Mesendoderm (in vitro differentiated cells): ENCODE results near the gene MAP2K7.
"Not testable (repeated sequence)": the region's sequence is repeated elsewhere in the genome, so short reads cannot be mapped to it uniquely, and the experiment has no call there.

ENCODE experiments used
- DNase-seq: peaks from one replicate; pipeline ENCODE4 v3.0.0; 2013
- H2AK5ac ChIP-seq: 2 replicates; pipeline ENCODE4 v1.6.1; 2013; ENCODE audit warnings: low read length, inconsistent platforms
- H2BK120ac ChIP-seq: 2 replicates; pipeline ENCODE4 v1.6.1; 2013; ENCODE audit warnings: low read depth, mild to moderate bottlenecking, low read length, moderate library complexity, mixed read lengths
- H2BK15ac ChIP-seq: replicated peaks from 2 replicates; pipeline ENCODE4 v1.6.1; 2013; ENCODE audit warnings: low read depth, mild to moderate bottlenecking, moderate library complexity
- H2BK5ac ChIP-seq: 2 replicates; pipeline ENCODE4 v1.6.1; 2013; ENCODE audit warnings: low read length, inconsistent platforms
- H3K18ac ChIP-seq: 2 replicates; pipeline ENCODE4 v1.6.1; 2013; ENCODE audit warnings: mild to moderate bottlenecking, low read length, mixed read lengths
- H3K23ac ChIP-seq: one replicate; pipeline ENCODE4 v1.6.1; 2013; ENCODE audit warnings: low read length
- H3K27ac ChIP-seq: 2 replicates; pipeline ENCODE4 v1.5.1; 2013; ENCODE audit warnings: low read depth, mild to moderate bottlenecking, inconsistent platforms, low read length, moderate library complexity
- H3K27me3 ChIP-seq: 2 replicates; pipeline ENCODE4 v1.6.1; 2013; ENCODE audit warnings: low read length, control low read depth, mild to moderate bottlenecking, inconsistent platforms; ENCODE audit not compliant: insufficient read depth, poor library complexity
- H3K36me3 ChIP-seq: 2 replicates; pipeline ENCODE4 v1.6.1; 2013; ENCODE audit warnings: low read length, inconsistent platforms; ENCODE audit not compliant: control insufficient read depth, insufficient read depth
- H3K4ac ChIP-seq: one replicate; pipeline ENCODE4 v1.6.1; 2013; ENCODE audit warnings: low read depth, mild to moderate bottlenecking, low read length, moderate library complexity
- H3K4me1 ChIP-seq: 2 replicates; pipeline ENCODE4 v1.6.1; 2013; ENCODE audit warnings: low read depth, low read length, inconsistent platforms; ENCODE audit not compliant: control insufficient read depth
- H3K4me2 ChIP-seq: 2 replicates; pipeline ENCODE4 v1.6.1; 2013; ENCODE audit warnings: low read length
- H3K4me3 ChIP-seq: 2 replicates; pipeline ENCODE4 v1.5.1; 2013; ENCODE audit warnings: mild to moderate bottlenecking, low read length
- H3K56ac ChIP-seq: one replicate; pipeline ENCODE4 v1.6.1; 2013; ENCODE audit warnings: low read length
- H3K79me1 ChIP-seq: 2 replicates; pipeline ENCODE4 v1.6.1; 2013; ENCODE audit warnings: low read length, inconsistent platforms
- H3K79me2 ChIP-seq: 2 replicates; pipeline ENCODE4 v1.6.1; 2013; ENCODE audit warnings: mild to moderate bottlenecking, low read length; ENCODE audit not compliant: control insufficient read depth, insufficient read depth
- H3K9ac ChIP-seq: 2 replicates; pipeline ENCODE4 v1.6.1; 2013; ENCODE audit warnings: low read length, inconsistent platforms
- H4K5ac ChIP-seq: one replicate; pipeline ENCODE4 v1.6.1; 2013; ENCODE audit warnings: low read length
- H4K8ac ChIP-seq: one replicate; pipeline ENCODE4 v1.6.1; 2013; ENCODE audit warnings: low read depth, mild to moderate bottlenecking, control low read depth, low read length, moderate library complexity
- WGBS: extraction: QIAGEN DNeasy Blood & Tissue Kit; methylation state at CpG from one replicate; pipeline ENCODE4 v1.1.7; 2013; ENCODE audit warnings: low lambda C conversion rate, missing lambda C conversion rate; ENCODE audit not compliant: insufficient coverage; ENCODE audit errors: extremely low coverage; 5-methylcytosine and 5-hydroxymethylcytosine counted together

Gene MAP2K7

DNA sequence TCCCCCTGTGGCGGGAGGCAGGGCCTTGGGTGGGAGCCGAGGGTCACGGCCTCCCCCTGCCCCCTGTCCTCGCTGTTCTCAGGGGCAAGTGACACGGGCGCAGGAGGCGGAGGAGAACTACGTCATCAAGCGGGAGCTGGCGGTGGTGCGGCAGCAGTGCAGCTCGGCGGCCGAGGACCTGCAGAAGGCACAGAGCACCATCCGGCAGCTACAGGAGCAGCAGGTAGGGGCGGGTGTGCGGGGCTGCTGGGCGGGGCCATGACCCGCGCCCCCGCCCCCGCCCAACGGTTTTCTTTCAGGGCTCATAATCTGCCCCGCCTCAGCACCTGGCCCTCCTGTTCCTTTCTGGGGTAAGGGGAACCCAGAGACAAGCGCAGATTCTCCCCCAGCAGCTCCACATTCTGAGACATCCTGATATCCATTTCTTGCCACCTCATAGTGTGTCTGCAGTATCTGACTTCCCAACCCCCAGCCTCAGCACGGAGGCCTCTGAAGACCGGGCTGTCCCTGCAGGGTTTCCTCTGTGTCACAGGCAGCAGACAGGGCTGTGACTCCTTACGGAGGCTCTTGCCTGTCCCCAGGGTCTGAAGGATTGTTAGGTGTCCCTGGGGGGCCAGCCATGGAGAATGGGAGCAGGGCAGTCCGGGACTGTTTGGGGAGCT, 45.4 kb upstream of the MAP2K7 start:
- no peak overlapping the region for H4K5ac ChIP-seq
- no peak overlapping the region for H2AK5ac ChIP-seq
- H3K79me2 ChIP-seq: no peaks in the 10 kb centered on the region
- no peaks in the 10 kb centered on the region for H3K36me3 ChIP-seq
- H4K8ac ChIP-seq: no peak overlapping the region
- peaks cover 2% of the 10 kb centered on the region for H3K4me1 ChIP-seq
- peak; percentile 92 for DNase-seq
- H2BK15ac ChIP-seq: no peak overlapping the region
- no peak overlapping the region for H2BK5ac ChIP-seq
- peaks cover under 1% of the 10 kb centered on the region for H3K27me3 ChIP-seq
- no peak overlapping the region for H3K4me2 ChIP-seq
- no peak overlapping the region for H3K4me3 ChIP-seq
- no CpG with 5 or more reads among the region's 29 CpGs for WGBS
- H3K79me1 ChIP-seq: no peaks in the 10 kb centered on the region
- no peak overlapping the region for H3K27ac ChIP-seq
- H2BK120ac ChIP-seq: no peak overlapping the region
- peak overlapping the region; percentile 67 for H3K56ac ChIP-seq
- H3K9ac ChIP-seq: no peak overlapping the region
- no peak overlapping the region for H3K23ac ChIP-seq
- no peak overlapping the region for H3K18ac ChIP-seq
- no peak overlapping the region for H3K4ac ChIP-seq

DNA sequence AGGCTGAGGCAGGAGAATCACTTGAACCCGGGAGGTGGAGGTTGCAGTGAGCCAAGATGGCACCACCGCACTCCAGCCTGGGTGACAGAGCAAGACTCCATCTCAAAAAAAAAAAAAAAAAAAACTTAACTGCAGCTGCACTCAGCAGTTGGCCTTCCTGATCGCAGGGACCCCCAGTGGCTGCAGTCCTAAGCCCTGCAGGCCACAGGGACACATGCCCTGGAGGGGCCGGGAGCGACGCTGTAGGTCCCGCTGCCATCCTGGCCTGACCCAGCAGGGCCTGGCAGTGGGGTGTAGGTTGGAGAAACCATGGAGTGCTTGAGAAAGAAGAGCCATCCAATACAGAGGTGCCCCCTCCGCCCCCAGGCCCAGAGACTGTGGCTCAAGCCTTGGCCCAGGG, 44.6 kb upstream of the MAP2K7 start:
- no CpG with 5 or more reads among the region's 8 CpGs for WGBS
- not testable (repeated sequence) for H3K4ac ChIP-seq, H4K5ac ChIP-seq, H3K4me2 ChIP-seq, H3K9ac ChIP-seq, H3K36me3 ChIP-seq, H3K56ac ChIP-seq, H3K4me1 ChIP-seq, H4K8ac ChIP-seq, H2BK5ac ChIP-seq, H3K79me2 ChIP-seq, H2BK120ac ChIP-seq, H3K27ac ChIP-seq, H2AK5ac ChIP-seq, H3K23ac ChIP-seq, H3K18ac ChIP-seq, H2BK15ac ChIP-seq, H3K4me3 ChIP-seq, H3K27me3 ChIP-seq, H3K79me1 ChIP-seq, DNase-seq

GRCh38 chr19:7859831-7860713, 43.6 kb upstream of the MAP2K7 start:
- Histone ChIP-seq H3K4me2 (no peak overlapping the region), H3K27me3 (peaks cover 13% of the 10 kb centered on the region)
- no CpG with 5 or more reads among the region's 22 CpGs for WGBS

DNA sequence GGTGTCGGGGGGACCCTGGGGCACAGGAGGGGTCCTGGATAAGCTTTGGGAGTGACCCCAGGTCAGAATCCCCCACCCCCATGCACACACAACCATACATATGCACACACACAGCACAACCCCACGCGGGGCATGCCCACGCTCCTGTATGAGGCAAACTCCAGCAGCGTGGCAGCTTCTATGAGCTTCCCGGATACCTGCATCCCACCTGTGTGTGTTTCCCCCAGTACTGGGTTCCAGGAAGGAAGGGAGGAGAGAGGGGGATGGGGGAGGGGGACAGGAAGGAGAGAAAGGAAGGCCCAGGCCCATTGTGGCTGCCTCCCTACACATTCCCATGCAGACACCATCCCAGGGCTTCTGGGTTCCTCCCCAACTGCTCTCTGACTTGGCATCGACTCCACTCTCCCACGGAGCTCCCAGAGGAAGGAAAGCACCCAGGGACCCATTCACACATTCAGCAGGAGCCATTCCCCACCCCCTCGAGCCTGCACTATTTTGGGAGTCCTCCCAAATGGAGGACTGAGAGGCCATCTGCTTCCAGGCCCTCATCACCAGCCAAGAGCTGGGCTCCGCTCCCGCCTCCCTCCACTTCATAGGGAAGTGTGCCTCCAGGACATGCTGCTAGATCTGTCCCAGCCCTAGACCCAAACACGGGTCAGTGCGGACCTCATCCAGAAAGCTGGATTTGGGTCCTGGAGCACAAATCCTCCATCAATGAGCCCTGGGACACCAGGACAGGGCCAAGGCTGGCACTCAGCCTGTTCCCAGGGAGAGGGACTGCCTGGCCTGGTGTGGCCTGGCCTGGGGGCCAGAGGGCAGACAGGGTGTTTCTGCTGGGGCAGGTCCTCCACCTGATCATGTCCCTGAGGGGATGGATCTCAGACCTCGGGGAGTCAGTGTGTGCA, 42.7 kb upstream of the MAP2K7 start:
- H3K79me1 ChIP-seq: no peaks in the 10 kb centered on the region
- no peak overlapping the region for H2BK15ac ChIP-seq
- H3K4me1 ChIP-seq: peaks cover 2% of the 10 kb centered on the region
- H3K79me2 ChIP-seq: no peaks in the 10 kb centered on the region
- DNase-seq: no peak
- H3K18ac ChIP-seq: no peak overlapping the region
- H3K36me3 ChIP-seq: no peaks in the 10 kb centered on the region
- H3K23ac ChIP-seq: no peak overlapping the region
- H3K4ac ChIP-seq: no peak overlapping the region
- no peak overlapping the region for H3K4me2 ChIP-seq
- no peak overlapping the region for H2BK5ac ChIP-seq
- no peak overlapping the region for H3K27ac ChIP-seq
- H4K8ac ChIP-seq: no peak overlapping the region
- peaks cover 13% of the 10 kb centered on the region for H3K27me3 ChIP-seq
- no CpG with 5 or more reads among the region's 14 CpGs for WGBS
- H2BK120ac ChIP-seq: no peak overlapping the region
- no peak overlapping the region for H3K4me3 ChIP-seq
- H3K56ac ChIP-seq: no peak overlapping the region
- H4K5ac ChIP-seq: no peak overlapping the region
- no peak overlapping the region for H2AK5ac ChIP-seq
- H3K9ac ChIP-seq: no peak overlapping the region

More at GRCh38 chr19:7859831-7860713, 43.6 kb upstream of the MAP2K7 start:
- H2BK15ac ChIP-seq: no peak overlapping the region
- H3K79me2 ChIP-seq: no peaks in the 10 kb centered on the region
- H4K5ac ChIP-seq: no peak overlapping the region
- H3K18ac ChIP-seq: no peak overlapping the region
- H3K4ac ChIP-seq: no peak overlapping the region
- H3K4me3 ChIP-seq: no peak overlapping the region
- H2AK5ac ChIP-seq: no peak overlapping the region
- no peak overlapping the region for H3K9ac ChIP-seq
- DNase-seq: no peak
- H3K23ac ChIP-seq: no peak overlapping the region
- no peak overlapping the region for H2BK120ac ChIP-seq
- H3K4me1 ChIP-seq: peaks cover 2% of the 10 kb centered on the region
- no peaks in the 10 kb centered on the region for H3K36me3 ChIP-seq
- H3K56ac ChIP-seq: no peak overlapping the region
- H3K79me1 ChIP-seq: no peaks in the 10 kb centered on the region
- no peak overlapping the region for H3K27ac ChIP-seq
- H4K8ac ChIP-seq: no peak overlapping the region
- no peak overlapping the region for H2BK5ac ChIP-seq

GRCh38 chr19:7861619-7862412, 41.9 kb upstream of the MAP2K7 start:
- H2BK120ac ChIP-seq: no peak overlapping the region
- H4K8ac ChIP-seq: no peak overlapping the region
- no peak overlapping the region for H3K27ac ChIP-seq
- no peak overlapping the region for H3K23ac ChIP-seq
- no CpG with 5 or more reads among the region's 63 CpGs for WGBS
- no peak overlapping the region for H2AK5ac ChIP-seq
- peak overlapping the region; percentile 36 for H3K9ac ChIP-seq
- H3K4me3 ChIP-seq: no peak overlapping the region
- peaks cover 13% of the 10 kb centered on the region for H3K27me3 ChIP-seq
- H3K79me1 ChIP-seq: no peaks in the 10 kb centered on the region
- H3K36me3 ChIP-seq: no peaks in the 10 kb centered on the region
- H2BK15ac ChIP-seq: no peak overlapping the region
- DNase-seq: no peak
- H3K79me2 ChIP-seq: no peaks in the 10 kb centered on the region
- H3K4me2 ChIP-seq: peak overlapping the region; percentile 87
- H3K4me1 ChIP-seq: peaks cover 2% of the 10 kb centered on the region
- H3K56ac ChIP-seq: peak overlapping the region; percentile 67
- no peak overlapping the region for H2BK5ac ChIP-seq
- H3K18ac ChIP-seq: no peak overlapping the region
- H4K5ac ChIP-seq: no peak overlapping the region
- no peak overlapping the region for H3K4ac ChIP-seq
